CD4-positive, alpha-beta T cell treated with Interleukin-21 for 1 hour (primary cell): ENCODE data around the gene PMVK.

Experiments
- DNase-seq: peaks from one replicate; pipeline ENCODE4 v3.0.0-alpha.2; 2020

The PMVK gene

GRCh38 chr1:154945160-154945961 lies 8.8 kb upstream of the PMVK start:
- no peak for DNase-seq

GRCh38 chr1:154944401-154945159 lies 8.1 kb upstream of the PMVK start:
- DNase-seq = no peak

- DNase-seq = peak; percentile 45
Observed at GRCh38 chr1:154943649-154944400, 7.3 kb upstream of the PMVK start.

GRCh38 chr1:154941333-154942013 lies 5.0 kb upstream of the PMVK start:
- DNase-seq = no peak

GRCh38 chr1:154940651-154941194 lies 4.2 kb upstream of the PMVK start:
- peak; percentile 30 for DNase-seq

- no peak for DNase-seq
Observed at GRCh38 chr1:154940213-154940560, 3.7 kb upstream of the PMVK start.

GRCh38 chr1:154938604-154939399 lies 2.3 kb upstream of the PMVK start:
- no peak for DNase-seq

GRCh38 chr1:154937988-154938386 lies 1.5 kb upstream of the PMVK start:
- no peak for DNase-seq

GRCh38 chr1:154937085-154937987 lies 817 bp upstream of the PMVK start:
- DNase-seq = peak; percentile 94

GRCh38 chr1:154935749-154936554 lies 567 bp downstream of the PMVK start:
- DNase-seq = no peak

- no peak for DNase-seq
Observed at GRCh38 chr1:154934358-154934948, 2.1 kb downstream of the PMVK start.

- no peak for DNase-seq
Observed at GRCh38 chr1:154931940-154932487, 4.5 kb downstream of the PMVK start.

GRCh38 chr1:154926201-154926600 lies 10.3 kb downstream of the PMVK start:
- no peak for DNase-seq

GRCh38 chr1:154925335-154926170 lies 11.0 kb downstream of the PMVK start:
- DNase-seq = no peak

- no peak for DNase-seq
Observed at GRCh38 chr1:154923695-154924094, 12.8 kb downstream of the PMVK start.

GRCh38 chr1:154913273-154913672 lies 23.2 kb downstream of the PMVK start:
- no peak for DNase-seq

- DNase-seq = no peak
Observed at GRCh38 chr1:154912755-154913154, 23.8 kb downstream of the PMVK start.
